Measurements from ENCODE around the gene CCDC107.

CCDC107 gene

DNA sequence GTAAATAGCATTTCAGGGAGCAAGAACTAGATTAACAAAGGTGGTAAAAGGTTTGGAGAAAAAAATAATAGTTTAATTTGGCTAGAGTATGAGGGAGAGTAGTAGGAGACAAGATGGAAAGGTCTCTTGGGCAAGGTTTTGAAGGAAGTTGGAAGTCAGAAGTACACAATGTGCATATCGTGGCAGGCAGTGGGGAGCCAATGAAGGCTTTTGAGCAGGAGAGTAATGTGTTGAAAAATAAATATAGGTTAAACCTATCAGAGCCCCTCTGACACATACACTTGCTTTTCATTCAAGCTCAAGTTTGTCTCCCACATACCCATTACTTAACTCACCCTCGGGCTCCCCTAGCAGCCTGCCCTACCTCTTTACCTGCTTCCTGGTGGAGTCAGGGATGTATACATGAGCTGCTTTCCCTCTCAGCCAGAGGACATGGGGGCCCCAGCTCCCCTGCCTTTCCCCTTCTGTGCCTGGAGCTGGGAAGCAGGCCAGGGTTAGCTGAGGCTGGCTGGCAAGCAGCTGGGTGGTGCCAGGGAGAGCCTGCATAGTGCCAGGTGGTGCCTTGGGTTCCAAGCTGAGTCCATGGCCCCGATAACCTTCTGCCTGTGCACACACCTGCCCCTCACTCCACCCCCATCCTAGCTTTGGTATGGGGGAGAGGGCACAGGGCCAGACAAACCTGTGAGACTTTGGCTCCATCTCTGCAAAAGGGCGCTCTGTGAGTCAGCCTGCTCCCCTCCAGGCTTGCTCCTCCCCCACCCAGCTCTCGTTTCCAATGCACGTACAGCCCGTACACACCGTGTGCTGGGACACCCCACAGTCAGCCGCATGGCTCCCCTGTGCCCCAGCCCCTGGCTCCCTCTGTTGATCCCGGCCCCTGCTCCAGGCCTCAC is 15.3 kb downstream of the CCDC107 start, which contains the start of gene CA9:
Gene CA9 (plus strand): TSS at position 797 of the 893 bp plus-strand sequence. CDS start 32 bp downstream, at position 829.
- Histone ChIP-seq H3K4me1 (ENCODE audit: low read length) (peaks cover 3% of the 10 kb centered on the region; the same call in 1 of the 2 replicates), H2AFZ (ENCODE audit: low read depth, low read length) (no peak within 1 kb of the TSS), H3K36me3 (replicated peaks; ENCODE audit: low read depth, low read length) (no peaks in the 10 kb centered on the region), H3K27ac (ENCODE audit: low read length) (no peak within 1 kb of the TSS), H3K9ac (ENCODE audit: low read length) (peak within 1 kb of the TSS; percentile 22; the same call in 1 of the 2 replicates), H4K20me1 (ENCODE audit: insufficient read depth, low read length) (no peaks in the 10 kb centered on the region), H3K27me3 (ENCODE audit: low read depth, low read length) (peaks cover 10% of the 10 kb centered on the region), H3K79me2 (ENCODE audit: low read length) (no peaks in the 10 kb centered on the region), H3K4me3 (ENCODE audit: low read length) (peak within 1 kb of the TSS; percentile 68), H3K4me2 (ENCODE audit: low read length) (peak within 1 kb of the TSS; percentile 53), H3K9me3 (ENCODE audit: insufficient read depth, low read length) (no peaks in the 10 kb centered on the region)
- TF ChIP-seq, protein P1, sequence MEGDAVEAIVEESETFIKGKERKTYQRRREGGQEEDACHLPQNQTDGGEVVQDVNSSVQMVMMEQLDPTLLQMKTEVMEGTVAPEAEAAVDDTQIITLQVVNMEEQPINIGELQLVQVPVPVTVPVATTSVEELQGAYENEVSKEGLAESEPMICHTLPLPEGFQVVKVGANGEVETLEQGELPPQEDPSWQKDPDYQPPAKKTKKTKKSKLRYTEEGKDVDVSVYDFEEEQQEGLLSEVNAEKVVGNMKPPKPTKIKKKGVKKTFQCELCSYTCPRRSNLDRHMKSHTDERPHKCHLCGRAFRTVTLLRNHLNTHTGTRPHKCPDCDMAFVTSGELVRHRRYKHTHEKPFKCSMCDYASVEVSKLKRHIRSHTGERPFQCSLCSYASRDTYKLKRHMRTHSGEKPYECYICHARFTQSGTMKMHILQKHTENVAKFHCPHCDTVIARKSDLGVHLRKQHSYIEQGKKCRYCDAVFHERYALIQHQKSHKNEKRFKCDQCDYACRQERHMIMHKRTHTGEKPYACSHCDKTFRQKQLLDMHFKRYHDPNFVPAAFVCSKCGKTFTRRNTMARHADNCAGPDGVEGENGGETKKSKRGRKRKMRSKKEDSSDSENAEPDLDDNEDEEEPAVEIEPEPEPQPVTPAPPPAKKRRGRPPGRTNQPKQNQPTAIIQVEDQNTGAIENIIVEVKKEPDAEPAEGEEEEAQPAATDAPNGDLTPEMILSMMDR (IDR thresholded peaks at IDR 0.05; ENCODE audit: low read depth, low read length): no peak
- no peak for TF ChIP-seq EZH2phosphoT487 (IDR thresholded peaks at IDR 0.05; ENCODE audit: low read depth)

DNA sequence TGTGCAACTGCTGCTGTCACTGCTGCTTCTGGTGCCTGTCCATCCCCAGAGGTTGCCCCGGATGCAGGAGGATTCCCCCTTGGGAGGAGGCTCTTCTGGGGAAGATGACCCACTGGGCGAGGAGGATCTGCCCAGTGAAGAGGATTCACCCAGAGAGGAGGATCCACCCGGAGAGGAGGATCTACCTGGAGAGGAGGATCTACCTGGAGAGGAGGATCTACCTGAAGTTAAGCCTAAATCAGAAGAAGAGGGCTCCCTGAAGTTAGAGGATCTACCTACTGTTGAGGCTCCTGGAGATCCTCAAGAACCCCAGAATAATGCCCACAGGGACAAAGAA is 15.9 kb downstream of the CCDC107 start:
- TF ChIP-seq EZH2phosphoT487 (IDR thresholded peaks at IDR 0.05; ENCODE audit: low read depth): no peak
- TF ChIP-seq, protein P1 (IDR thresholded peaks at IDR 0.05; ENCODE audit: low read depth, low read length): no peak
- Histone ChIP-seq H3K4me1 (ENCODE audit: low read length) (peaks cover 3% of the 10 kb centered on the region; the same call in 1 of the 2 replicates), H3K4me2 (ENCODE audit: low read length) (peak overlapping the region; percentile 53), H3K4me3 (ENCODE audit: low read length) (peak overlapping the region; percentile 68), H3K27ac (ENCODE audit: low read length) (no peak overlapping the region), H4K20me1 (ENCODE audit: insufficient read depth, low read length) (no peaks in the 10 kb centered on the region), H3K79me2 (ENCODE audit: low read length) (no peaks in the 10 kb centered on the region), H2AFZ (ENCODE audit: low read depth, low read length) (no peak overlapping the region), H3K9me3 (ENCODE audit: insufficient read depth, low read length) (no peaks in the 10 kb centered on the region), H3K27me3 (ENCODE audit: low read depth, low read length) (peaks cover 10% of the 10 kb centered on the region), H3K9ac (ENCODE audit: low read length) (peak overlapping the region; percentile 22; the same call in 1 of the 2 replicates), H3K36me3 (replicated peaks; ENCODE audit: low read depth, low read length) (no peaks in the 10 kb centered on the region)

DNA sequence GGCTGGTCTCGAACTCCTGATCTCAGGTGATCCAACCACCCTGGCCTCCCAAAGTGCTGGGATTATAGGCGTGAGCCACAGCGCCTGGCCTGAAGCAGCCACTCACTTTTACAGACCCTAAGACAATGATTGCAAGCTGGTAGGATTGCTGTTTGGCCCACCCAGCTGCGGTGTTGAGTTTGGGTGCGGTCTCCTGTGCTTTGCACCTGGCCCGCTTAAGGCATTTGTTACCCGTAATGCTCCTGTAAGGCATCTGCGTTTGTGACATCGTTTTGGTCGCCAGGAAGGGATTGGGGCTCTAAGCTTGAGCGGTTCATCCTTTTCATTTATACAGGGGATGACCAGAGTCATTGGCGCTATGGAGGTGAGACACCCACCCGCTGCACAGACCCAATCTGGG is 17.1 kb downstream of the CCDC107 start:
- Histone ChIP-seq H3K4me1 (ENCODE audit: low read length) (peaks cover 9% of the 10 kb centered on the region), H3K4me3 (ENCODE audit: low read length) (peak overlapping the region; percentile 63), H3K9ac (ENCODE audit: low read length) (peak overlapping the region; percentile 41; the same call in 1 of the 2 replicates), H3K27me3 (ENCODE audit: low read depth, low read length) (peaks cover 10% of the 10 kb centered on the region), H3K27ac (ENCODE audit: low read length) (no peak overlapping the region), H3K36me3 (replicated peaks; ENCODE audit: low read depth, low read length) (no peaks in the 10 kb centered on the region), H3K79me2 (ENCODE audit: low read length) (no peaks in the 10 kb centered on the region), H2AFZ (ENCODE audit: low read depth, low read length) (peak overlapping the region; percentile 46; the same call in 1 of the 2 replicates), H3K9me3 (ENCODE audit: insufficient read depth, low read length) (no peaks in the 10 kb centered on the region), H4K20me1 (ENCODE audit: insufficient read depth, low read length) (no peaks in the 10 kb centered on the region), H3K4me2 (ENCODE audit: low read length) (peak overlapping the region; percentile 50)
- TF ChIP-seq, protein P1 (IDR thresholded peaks at IDR 0.05; ENCODE audit: low read depth, low read length): no peak
- TF ChIP-seq EZH2phosphoT487 (IDR thresholded peaks at IDR 0.05; ENCODE audit: low read depth): no peak

DNA sequence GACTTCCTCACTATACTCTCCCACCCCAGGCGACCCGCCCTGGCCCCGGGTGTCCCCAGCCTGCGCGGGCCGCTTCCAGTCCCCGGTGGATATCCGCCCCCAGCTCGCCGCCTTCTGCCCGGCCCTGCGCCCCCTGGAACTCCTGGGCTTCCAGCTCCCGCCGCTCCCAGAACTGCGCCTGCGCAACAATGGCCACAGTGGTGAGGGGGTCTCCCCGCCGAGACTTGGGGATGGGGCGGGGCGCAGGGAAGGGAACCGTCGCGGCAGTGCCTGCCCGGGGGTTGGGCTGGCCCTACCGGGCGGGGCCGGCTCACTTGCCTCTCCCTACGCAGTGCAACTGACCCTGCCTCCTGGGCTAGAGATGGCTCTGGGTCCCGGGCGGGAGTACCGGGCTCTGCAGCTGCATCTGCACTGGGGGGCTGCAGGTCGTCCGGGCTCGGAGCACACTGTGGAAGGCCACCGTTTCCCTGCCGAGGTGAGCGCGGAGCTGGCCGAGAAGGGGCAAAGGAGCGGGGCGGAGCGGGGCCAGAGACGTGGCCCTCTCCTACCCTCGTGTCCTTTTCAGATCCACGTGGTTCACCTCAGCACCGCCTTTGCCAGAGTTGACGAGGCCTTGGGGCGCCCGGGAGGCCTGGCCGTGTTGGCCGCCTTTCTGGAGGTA is 17.8 kb downstream of the CCDC107 start:
- Histone ChIP-seq H3K4me1 (ENCODE audit: low read length) (peaks cover 15% of the 10 kb centered on the region), H4K20me1 (ENCODE audit: insufficient read depth, low read length) (no peaks in the 10 kb centered on the region), H3K9ac (ENCODE audit: low read length) (peak overlapping the region; percentile 41; the same call in 1 of the 2 replicates), H3K27me3 (ENCODE audit: low read depth, low read length) (peaks cover 10% of the 10 kb centered on the region), H3K79me2 (ENCODE audit: low read length) (no peaks in the 10 kb centered on the region), H3K9me3 (ENCODE audit: insufficient read depth, low read length) (no peaks in the 10 kb centered on the region), H3K4me3 (ENCODE audit: low read length) (peak overlapping the region; percentile 63), H2AFZ (ENCODE audit: low read depth, low read length) (peak overlapping the region; percentile 46; the same call in 1 of the 2 replicates), H3K36me3 (replicated peaks; ENCODE audit: low read depth, low read length) (no peaks in the 10 kb centered on the region), H3K4me2 (ENCODE audit: low read length) (peak overlapping the region; percentile 50), H3K27ac (ENCODE audit: low read length) (no peak overlapping the region)
- no peak for TF ChIP-seq EZH2phosphoT487 (IDR thresholded peaks at IDR 0.05; ENCODE audit: low read depth)
- TF ChIP-seq, protein P1 (IDR thresholded peaks at IDR 0.05; ENCODE audit: low read depth, low read length): no peak

All from OCI-LY3 (cell line).